HG03039 (cell line): ENCODE data around the gene GINS3.
A peak's percentile ranks its signal among the peaks of the same experiment; 100 is the strongest.

Experiments used
- ATAC-seq: cut with Tn5 transposase; IDR thresholded peaks from one replicate; pipeline ENCODE4 v1.9.1; 2021; ENCODE audit warnings: mild to moderate bottlenecking, moderate library complexity; ENCODE audit not compliant: unreplicated experiment

Gene GINS3

DNA sequence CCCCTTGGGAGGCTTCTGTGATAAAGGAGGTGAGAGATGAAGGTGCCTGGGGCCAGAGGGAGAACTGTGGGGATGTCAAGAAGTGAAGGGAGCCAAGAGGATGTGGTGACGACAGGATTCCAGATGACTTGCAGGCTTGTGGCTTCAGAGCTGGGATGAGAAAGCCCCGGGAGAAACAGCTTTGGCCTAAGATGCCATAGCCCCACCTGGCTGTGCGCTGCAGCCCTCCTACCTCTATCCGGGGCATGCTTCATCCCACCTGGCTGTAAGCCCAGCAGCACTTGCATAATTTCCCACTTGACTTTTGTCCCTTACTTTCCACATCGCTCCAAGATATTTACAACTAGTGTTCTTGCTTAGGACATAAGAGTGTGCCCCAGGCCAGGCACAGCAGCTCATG lies 29.3 kb downstream of the GINS3 start:
- no peak for ATAC-seq

DNA sequence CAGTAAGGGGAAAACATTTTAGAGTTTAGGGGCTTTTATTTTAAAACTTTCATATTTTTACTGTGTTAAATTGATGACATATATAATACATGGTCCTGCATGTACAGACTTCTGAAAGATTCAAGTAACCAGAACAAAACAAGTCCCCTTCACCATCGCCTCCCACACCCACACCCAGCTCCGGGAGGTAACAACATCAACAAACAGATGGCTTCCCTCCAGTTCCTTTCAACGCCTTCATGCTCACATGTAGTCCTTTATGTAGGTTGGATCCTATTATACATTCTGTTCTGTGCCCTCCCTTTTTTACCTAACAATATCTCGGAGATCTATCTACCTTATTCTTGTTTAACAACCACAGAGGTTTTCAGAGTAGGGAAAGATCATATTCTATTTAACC lies 30.5 kb downstream of the GINS3 start:
- no peak for ATAC-seq

DNA sequence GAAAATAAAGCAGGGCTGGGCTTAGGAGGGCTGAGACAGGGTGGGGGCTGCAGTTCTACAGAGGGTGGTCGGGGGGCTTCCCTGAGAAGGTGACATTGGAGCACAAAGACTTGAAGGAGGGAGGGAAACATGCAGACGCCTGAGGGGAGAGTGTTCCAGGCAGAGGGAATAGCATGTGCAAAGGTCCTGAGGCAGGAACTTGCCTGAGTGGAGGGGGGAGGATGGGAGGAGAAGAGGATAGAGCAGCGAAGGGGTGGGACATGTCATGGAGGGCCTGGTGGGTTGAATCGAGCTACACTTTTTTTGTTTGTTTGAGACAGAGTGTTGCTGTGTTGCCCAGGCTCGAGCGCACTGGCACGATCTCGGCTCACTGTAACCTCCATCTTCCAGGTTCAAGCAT lies 33.0 kb downstream of the GINS3 start:
- ATAC-seq: no peak

DNA sequence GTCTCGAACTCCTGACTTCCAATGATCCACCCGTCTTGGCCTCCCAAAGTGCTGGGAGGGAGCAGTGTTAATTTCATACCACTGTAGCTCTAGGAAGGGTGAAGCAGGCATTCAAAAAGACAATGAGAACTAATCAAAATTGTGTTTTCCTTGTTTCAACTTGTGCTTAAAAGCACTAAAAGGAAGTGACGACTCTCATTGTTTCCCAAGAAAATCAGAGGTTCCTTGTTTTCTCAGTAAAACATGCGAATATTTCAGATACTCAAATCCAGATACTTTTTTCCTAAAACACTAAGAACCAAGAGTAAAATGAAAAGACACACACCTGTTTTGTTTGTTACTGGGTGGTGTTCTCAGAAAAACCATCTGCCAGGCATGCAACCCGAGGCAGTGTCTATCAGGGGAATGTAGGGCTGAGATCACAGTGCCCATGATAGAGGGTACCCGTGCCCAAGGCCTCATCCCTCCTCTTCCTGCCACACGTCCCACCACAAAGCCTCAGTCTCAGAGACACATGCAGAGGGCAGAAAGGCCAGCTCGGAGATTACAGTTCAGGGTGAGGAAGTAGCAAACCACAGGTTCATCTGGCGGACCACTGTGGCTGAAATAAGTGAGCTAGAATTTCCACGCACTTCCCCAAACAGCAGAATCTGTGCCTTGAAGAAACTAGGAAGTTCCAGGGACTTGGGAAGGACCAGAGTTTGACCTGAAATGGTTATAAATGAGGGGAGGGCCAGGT lies 33.7 kb downstream of the GINS3 start:
- ATAC-seq: peak; percentile 48

DNA sequence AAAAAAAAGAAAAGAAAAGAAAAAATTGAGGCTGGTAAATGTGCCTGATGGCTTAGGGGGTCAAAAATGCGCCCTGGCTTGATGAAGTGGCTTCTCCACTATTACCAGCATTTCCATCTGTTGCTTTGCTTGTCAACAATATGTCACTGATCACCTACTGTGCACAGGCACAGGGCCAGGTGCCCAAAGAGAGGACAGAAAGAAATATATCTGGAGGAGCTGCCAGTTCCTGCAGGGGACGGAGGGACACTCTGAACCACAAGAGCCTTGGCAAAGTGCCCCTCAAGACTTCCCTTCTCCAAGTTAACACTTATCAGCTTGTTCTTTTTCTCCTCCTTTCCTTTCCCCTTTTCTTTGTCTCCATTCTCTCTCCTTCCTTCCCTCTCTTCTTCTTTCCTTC lies 34.7 kb downstream of the GINS3 start:
- no peak for ATAC-seq

DNA sequence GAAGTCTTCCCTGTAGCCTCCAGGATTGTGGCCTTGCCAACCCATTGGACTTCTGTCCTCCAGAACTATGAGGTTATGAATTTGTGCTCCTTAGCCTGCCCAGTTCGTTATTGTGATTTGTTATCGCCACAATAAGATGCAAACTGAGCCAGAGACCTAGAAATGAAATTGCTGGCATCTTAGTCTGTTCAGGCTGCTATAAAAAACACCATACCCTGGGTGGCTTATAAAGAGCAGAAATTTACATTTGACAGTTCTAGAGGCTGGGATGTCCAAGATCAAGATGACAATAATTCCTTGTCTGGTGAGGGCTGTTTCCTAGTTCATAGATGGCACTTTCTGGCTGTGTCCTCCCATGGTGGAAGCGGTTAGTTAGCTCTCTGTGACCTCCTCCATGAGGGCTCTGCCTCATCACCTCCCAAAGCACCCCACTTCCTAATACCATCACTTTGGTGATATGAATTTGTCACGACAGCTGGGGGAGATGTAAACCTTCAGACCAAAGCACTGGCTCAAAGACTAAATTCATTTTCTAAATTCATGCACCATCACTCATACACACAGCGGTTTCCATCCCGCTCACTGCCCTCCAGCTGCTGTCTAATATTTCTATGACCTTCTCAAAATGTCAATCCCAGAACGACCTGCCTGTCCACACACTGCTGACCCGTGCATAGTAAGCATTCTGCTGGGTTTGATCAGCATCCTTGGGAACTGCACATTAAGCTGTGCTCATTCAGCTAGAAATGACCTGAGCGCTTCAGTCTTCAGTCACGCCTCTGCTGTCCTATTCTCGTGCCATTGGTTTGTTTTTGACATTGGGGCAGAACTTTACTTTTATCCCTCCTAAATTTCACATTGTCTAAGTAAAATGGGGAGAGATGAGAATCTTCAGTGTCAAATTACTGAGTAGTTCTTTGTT lies 36.6 kb downstream of the GINS3 start:
- no peak for ATAC-seq

DNA sequence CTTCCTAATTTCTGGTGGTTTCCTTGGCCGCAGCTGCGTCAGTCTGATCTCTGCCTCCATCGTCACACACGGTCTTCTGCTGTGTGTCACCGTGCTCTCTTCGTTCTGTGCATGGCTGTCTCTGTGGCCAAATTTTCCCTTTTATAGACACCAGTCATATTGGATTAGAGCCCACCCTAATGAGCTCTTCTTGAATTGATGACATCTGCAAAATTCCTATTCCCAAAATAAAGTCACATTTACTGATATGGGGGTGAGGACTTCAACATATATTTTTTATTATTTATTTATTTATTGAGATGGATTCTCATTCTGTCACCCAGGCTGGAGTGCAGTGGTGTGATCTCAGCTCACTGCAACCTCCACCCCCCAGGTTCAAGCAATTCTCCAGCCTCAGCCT lies 38.4 kb downstream of the GINS3 start:
- no peak for ATAC-seq

DNA sequence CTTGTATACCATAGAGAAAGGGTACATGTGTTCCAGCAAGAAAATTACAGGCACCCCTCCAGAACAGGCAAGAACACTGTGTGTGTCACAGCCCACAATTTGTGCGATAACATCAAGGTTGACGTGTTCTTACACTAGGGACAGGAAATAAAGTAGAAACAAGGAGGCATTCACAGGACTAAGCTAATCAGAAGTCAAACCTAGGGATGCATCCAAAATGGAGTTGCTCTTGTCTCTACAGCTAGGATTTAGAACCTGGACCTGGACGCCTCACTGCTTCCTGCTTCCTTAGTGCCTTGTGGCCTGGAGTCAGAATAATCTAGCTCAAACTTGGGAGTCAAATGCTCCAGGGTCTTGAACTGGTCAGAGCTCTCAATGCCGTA lies 41.3 kb downstream of the GINS3 start:
- no peak for ATAC-seq

DNA sequence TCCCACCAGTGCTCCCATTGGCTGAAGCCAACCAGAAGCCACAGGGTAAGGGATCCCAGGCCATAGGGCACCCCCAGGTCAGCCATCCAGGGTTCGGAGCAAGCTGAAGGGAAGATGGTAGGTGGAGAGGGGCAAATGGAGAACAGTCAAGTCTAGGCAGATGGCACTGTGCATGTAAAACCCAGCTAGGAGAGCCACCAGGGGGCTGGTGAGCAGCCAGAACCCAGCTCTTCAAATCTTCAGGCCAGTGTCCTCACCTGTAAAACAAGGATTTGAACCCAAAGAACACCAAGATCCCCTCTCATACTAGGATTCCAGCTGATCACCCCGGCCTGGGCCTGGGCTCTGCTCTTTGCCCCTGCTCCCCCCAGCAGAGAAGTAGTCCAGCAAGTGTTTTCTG lies 43.5 kb downstream of the GINS3 start:
- ATAC-seq: no peak

DNA sequence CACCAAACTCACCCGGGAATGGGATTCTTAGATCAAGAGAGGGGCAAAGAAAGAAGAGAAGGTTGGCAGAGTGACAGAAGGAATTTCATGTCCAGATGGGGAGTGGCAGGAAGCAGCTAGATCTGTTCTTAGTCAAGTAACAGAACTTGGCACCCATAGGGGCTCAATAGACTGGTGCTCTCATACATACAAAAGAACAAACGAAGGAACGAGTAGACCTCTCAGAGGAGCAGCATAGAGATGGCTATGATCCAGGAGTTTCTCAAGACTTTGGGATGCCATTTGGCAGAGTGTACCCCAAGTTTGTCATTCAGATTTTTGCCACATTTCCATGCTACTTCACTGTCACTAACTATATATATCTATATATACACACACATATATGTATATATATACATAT lies 47.9 kb downstream of the GINS3 start:
- no peak for ATAC-seq

DNA sequence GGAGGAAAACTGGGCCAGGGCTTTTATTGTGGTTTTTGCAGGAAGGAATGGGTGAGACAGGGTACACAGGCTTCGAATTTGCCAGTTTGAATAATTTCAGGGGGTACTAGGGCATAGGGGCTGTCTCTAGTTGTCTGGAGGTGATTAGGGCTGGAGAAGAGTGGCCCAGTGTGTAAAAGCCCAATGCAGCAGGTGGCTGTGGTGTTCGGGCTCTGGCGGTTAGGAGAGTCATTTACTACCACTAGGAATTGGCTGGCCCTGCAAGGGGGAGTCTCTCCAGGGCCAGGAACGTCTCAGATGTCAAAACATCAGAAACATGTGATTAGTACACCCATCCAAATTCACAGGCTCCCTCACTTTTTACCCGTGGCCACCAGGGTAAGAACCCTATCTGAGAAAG lies 50.3 kb downstream of the GINS3 start:
- ATAC-seq: no peak

DNA sequence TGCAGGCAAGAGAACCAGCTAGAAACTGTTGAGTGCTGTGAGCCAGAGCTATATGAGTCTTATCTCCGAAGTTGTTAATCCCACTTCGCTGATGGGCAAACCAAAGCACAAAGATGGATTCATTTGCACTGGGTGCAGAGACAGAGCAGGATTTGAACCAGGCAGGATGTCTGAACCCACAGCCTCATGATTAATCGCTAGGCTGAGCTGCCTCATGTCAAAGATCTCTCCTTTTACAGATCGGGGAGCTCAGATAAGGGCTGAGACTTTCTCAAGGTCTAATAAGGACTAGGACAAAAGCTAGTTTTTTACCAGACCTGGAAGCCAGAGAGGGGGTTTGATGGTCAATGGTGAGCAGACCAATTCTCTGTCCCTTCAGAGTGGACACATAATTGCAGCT lies 51.5 kb downstream of the GINS3 start:
- no peak for ATAC-seq

DNA sequence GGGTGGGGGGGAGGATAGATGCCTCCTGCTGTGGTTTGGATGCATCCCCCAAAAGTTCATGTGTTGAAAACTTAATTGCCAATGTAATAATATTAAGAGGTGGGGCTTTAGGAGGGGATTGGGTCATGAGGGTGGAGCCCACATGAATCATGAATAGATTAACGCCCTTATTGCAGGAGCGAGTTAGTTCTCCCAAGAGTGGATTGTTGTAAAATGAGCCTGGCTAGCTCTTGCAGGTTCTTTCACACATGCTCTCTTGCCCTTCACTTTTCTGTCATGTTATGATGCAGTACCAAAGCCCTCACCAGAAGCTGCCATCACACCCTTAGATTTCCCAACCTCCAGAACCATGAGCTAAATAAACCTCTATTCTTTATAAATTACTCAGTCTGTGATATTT lies 52.0 kb downstream of the GINS3 start:
- ATAC-seq: no peak

DNA sequence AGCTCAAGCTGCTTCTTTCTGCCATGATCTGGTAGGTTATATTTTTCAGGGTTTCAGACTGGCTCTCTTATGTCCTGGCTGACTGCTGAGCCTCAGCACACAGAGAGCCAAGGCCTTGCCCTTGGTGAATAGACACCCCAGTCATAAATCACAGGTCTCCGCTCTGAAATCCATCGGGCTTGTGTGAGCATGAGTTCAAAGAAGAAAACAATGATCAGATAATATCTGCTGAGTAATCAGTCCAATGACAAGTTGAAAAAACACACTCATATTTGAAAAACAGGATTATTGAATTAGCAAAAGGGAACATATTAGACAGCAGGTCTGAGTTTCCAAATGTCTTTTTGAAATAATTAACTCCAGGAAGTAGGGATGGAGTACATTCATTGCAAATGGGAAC lies 56.6 kb downstream of the GINS3 start:
- ATAC-seq: no peak

DNA sequence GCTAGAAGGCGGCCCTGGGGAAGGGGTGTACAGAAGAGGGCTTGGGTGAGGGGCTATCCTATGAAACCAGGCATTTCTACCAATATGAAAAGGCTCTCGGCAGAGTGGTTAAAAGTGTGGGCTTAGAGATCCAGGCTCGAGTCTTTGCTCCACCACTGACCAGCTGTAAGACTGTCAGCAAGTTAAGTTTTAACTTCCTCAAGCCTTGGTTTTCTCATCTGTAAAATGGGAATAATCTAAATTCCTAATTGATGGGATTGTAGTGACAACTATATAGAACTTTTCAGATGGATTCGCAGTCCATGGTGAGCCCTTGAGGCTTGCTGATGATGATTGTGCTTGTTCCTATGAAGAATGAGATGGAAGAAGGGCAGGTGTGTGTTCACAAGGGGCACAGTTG lies 57.0 kb downstream of the GINS3 start:
- no peak for ATAC-seq

DNA sequence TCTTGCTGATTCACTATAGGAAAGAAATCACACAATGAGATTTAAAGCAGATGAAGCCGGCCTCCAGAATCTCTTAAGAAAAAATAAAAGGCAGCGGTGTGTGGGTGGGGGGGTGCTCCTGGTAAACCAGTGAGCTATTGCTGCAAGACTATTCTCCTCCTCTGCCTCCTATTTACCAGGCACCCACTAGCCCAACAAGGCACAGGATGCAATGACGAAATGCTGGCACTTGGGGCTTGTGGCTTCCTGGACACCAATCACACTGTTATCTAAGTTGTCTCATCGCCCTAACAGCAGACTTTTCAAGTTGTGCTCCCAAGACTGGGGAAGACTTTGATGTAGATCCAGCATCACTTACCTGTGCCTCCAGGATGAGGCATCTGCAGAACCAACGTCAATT lies 57.5 kb downstream of the GINS3 start:
- ATAC-seq: no peak

DNA sequence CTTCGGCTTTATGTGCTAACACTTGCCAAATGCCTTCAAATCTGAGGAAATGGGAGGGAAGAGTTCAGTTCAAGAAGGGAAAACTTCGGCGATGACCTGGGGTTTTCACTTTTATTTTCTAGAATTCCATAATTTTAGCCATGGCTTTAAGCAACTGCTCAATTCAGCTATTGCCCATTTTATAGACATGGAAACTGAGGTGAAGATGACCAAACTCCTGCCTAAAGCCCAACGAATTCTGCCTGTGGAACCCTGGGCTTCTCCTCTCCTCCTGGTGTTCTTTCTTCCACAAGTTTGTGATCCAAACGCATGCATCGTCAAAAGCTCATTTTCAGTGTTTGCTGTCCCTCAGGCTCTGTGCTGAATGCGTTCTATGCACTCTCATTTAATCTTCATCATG lies 58.3 kb downstream of the GINS3 start:
- no peak for ATAC-seq

DNA sequence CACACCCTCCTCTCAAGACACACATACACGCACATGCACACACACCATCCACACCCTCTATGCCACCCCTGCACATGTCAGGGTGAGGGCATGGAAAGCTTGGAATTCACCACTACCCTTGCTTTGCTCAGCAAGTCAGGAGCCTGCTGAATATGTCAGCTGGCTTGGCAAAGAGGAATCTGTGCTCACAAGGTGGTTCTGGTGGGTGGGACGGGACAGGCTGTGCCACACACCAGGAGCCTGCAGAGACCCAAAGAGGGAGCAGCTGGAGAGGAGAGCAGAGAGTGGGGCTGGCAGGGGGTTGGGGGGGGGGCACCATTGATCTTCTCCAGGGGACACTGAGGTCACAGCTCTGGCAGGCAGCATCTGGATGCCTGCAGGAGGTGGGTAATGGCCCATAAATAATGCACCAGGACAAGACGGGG lies 59.0 kb downstream of the GINS3 start:
- ATAC-seq: no peak

DNA sequence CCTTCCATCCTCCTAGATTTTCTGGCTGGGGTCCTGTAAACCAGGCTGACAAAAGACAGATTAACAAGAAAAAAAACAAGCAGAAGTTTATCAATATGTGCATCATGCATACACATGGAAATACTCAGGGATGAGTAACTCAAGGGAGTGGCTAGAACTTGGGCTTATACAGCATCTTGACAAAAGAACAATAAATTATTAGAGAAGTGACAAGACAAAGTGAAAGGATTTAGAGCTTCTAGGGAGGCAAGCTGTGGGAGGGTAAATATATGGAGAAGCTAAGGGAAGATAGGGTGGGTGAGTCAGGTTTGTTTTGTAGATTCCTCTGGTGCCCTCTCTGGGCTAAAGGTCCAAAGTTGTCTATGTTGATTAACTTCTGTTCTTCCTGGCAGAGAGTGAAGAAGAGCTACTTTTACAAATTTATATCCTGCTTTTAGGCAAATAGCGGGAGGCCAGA lies 59.7 kb downstream of the GINS3 start:
- no peak for ATAC-seq

DNA sequence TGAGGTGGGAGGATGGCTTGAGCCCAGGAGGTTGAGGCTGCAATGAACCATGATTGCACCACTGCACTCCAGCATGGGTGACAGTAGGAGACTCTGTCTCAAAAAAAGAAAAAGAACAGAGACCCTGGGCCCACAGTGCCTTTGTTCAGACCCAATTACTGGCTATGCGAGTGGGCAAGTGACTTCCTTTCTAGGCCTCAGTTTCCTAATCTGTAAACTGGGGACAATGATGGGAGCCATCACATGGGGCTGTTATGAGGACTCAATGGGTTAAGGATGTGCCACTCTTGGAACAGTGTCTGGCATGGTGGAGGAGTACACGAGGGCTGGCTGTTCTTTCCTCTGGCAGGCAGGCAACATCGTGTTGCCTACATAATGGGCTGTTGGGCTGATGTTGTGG lies 60.4 kb downstream of the GINS3 start:
- ATAC-seq: no peak

DNA sequence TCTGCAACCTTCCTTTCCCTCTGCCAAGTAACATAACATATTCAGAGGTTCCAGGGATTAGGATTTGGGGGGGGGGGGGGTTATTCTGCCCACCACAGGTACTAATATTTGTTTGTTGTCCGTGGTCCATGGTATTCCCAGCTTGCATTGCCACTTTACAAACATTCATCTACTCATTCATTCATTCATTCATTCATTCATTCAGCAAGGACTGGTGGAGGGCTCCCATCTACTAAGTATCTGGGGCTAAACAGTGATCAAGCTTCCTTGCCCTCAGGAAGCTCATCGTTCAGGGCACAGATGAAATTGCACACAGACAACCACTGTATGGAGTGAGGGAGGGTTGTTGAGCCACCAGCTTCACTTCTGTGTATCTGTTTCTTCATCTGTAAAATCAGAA lies 61.9 kb downstream of the GINS3 start:
- no peak for ATAC-seq

DNA sequence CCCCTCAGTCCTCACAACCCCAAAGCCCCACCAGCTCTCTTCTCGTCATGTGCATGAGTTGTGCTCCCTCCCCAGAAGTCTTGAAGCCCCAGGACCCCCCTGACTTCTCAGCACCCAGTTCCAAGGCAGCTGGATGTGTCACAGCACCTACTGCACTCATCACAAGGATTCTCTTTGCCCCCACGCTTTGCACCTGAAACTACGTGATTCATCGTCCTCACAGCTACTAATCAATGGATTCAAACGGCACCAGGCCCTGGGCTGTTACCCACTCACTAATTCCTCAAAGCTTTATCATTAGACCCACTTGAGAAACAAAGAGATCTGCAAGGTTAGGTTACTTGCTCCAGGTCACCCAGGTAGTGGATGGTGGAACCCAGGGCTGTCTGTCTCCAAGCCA lies 62.6 kb downstream of the GINS3 start:
- no peak for ATAC-seq
